Measurements from ENCODE around the gene RASSF6.

RASSF6 gene

GRCh38 chr4:73586040-73586439 lies 34.2 kb downstream of the RASSF6 start:
- Histone ChIP-seq H3K9ac (ENCODE audit: low read depth, low read length, poor library complexity, severe bottlenecking) (no peak overlapping the region), H2AFZ (ENCODE audit: low read length) (no peak overlapping the region), H4K20me1 (ENCODE audit: insufficient read depth, low read length, poor library complexity, severe bottlenecking) (no peaks in the 10 kb centered on the region), H3K4me3 (ENCODE audit: low read length, poor library complexity, severe bottlenecking) (no peak overlapping the region), H3K4me2 (ENCODE audit: low read depth, low read length, poor library complexity, severe bottlenecking) (no peak overlapping the region), H3K27me3 (ENCODE audit: insufficient read depth, low read length, poor library complexity, severe bottlenecking) (no peaks in the 10 kb centered on the region), H3K36me3 (ENCODE audit: insufficient read depth, low read length) (no peaks in the 10 kb centered on the region), H3K4me1 (ENCODE audit: insufficient read depth, low read length, poor library complexity, severe bottlenecking) (no peaks in the 10 kb centered on the region), H3K9me3 (ENCODE audit: insufficient read depth, low read depth, low read length) (no peaks in the 10 kb centered on the region), H3F3A (ENCODE audit: low read depth) (no peaks in the 10 kb centered on the region), H3K9me2 (replicated peaks; ENCODE audit: low read depth, low read length) (no peaks in the 10 kb centered on the region), H3K79me2 (ENCODE audit: insufficient read depth, low read length) (no peaks in the 10 kb centered on the region)
- TF ChIP-seq CTCF (conservative IDR thresholded peaks at IDR 0.05; ENCODE audit: low read length) (no peak), EZH2phosphoT487 (IDR thresholded peaks at IDR 0.05; ENCODE audit: borderline replicate concordance) (no peak)

GRCh38 chr4:73585345-73585744 lies 34.9 kb downstream of the RASSF6 start:
- Histone ChIP-seq H3K4me1 (ENCODE audit: insufficient read depth, low read length, poor library complexity, severe bottlenecking) (no peaks in the 10 kb centered on the region), H2AFZ (ENCODE audit: low read length) (no peak overlapping the region), H3K9me2 (replicated peaks; ENCODE audit: low read depth, low read length) (no peaks in the 10 kb centered on the region), H3K9ac (ENCODE audit: low read depth, low read length, poor library complexity, severe bottlenecking) (no peak overlapping the region), H4K20me1 (ENCODE audit: insufficient read depth, low read length, poor library complexity, severe bottlenecking) (no peaks in the 10 kb centered on the region), H3K4me3 (ENCODE audit: low read length, poor library complexity, severe bottlenecking) (no peak overlapping the region), H3K9me3 (ENCODE audit: insufficient read depth, low read depth, low read length) (no peaks in the 10 kb centered on the region), H3K4me2 (ENCODE audit: low read depth, low read length, poor library complexity, severe bottlenecking) (no peak overlapping the region), H3F3A (ENCODE audit: low read depth) (no peaks in the 10 kb centered on the region), H3K36me3 (ENCODE audit: insufficient read depth, low read length) (no peaks in the 10 kb centered on the region), H3K27me3 (ENCODE audit: insufficient read depth, low read length, poor library complexity, severe bottlenecking) (no peaks in the 10 kb centered on the region), H3K79me2 (ENCODE audit: insufficient read depth, low read length) (no peaks in the 10 kb centered on the region)
- TF ChIP-seq EZH2phosphoT487 (IDR thresholded peaks at IDR 0.05; ENCODE audit: borderline replicate concordance) (no peak), CTCF (conservative IDR thresholded peaks at IDR 0.05; ENCODE audit: low read length) (no peak)

GRCh38 chr4:73583666-73584065 lies 36.6 kb downstream of the RASSF6 start:
- Histone ChIP-seq H3K79me2 (ENCODE audit: insufficient read depth, low read length) (no peaks in the 10 kb centered on the region), H3K4me1 (ENCODE audit: insufficient read depth, low read length, poor library complexity, severe bottlenecking) (no peaks in the 10 kb centered on the region)

More at GRCh38 chr4:73583666-73584065, 36.6 kb downstream of the RASSF6 start:
- H3K4me3 ChIP-seq (ENCODE audit: low read length, poor library complexity, severe bottlenecking), result no peak overlapping the region
- H3K9ac ChIP-seq (ENCODE audit: low read depth, low read length, poor library complexity, severe bottlenecking), result no peak overlapping the region
- no peaks in the 10 kb centered on the region for H3F3A ChIP-seq (ENCODE audit: low read depth)
- H2AFZ ChIP-seq (ENCODE audit: low read length), result no peak overlapping the region
- H3K27me3 ChIP-seq (ENCODE audit: insufficient read depth, low read length, poor library complexity, severe bottlenecking), result no peaks in the 10 kb centered on the region
- no peaks in the 10 kb centered on the region for H4K20me1 ChIP-seq (ENCODE audit: insufficient read depth, low read length, poor library complexity, severe bottlenecking)
- H3K9me2 ChIP-seq (replicated peaks; ENCODE audit: low read depth, low read length), result no peaks in the 10 kb centered on the region
- no peak overlapping the region for H3K4me2 ChIP-seq (ENCODE audit: low read depth, low read length, poor library complexity, severe bottlenecking)
- no peaks in the 10 kb centered on the region for H3K36me3 ChIP-seq (ENCODE audit: insufficient read depth, low read length)
- no peaks in the 10 kb centered on the region for H3K9me3 ChIP-seq (ENCODE audit: insufficient read depth, low read depth, low read length)
- no peak for TF ChIP-seq CTCF (conservative IDR thresholded peaks at IDR 0.05; ENCODE audit: low read length)
- TF ChIP-seq EZH2phosphoT487 (IDR thresholded peaks at IDR 0.05; ENCODE audit: borderline replicate concordance), result no peak

Measured in Loucy (cell line).